HEK293 (cell line): ENCODE data around the gene CYTIP.

ENCODE experiments used
- CTCF ChIA-PET: fragments of 350-600 bp; formaldehyde crosslinking; extraction: SDS; loops from one replicate; lab custom pipeline; 2021; ENCODE audit warnings: antibody characterized with exemption; lab: Yijun Ruan, JAX
- POLR2A ChIA-PET: fragments of 300-600 bp; formaldehyde crosslinking; extraction: SDS; loops from one replicate; lab custom pipeline; 2020; ENCODE audit warnings: antibody characterized with exemption, inconsistent platforms; lab: Yijun Ruan, JAX
- H3K27ac ChIP-seq: fragments of 200-500 bp; sonication (Bioruptor generic); 2 replicates; pipeline ENCODE4 v1.5.1; 2014; ENCODE audit warnings: low read depth, low read length, control low read depth, inconsistent platforms; ENCODE audit errors: extremely low read depth
- H3K36me3 ChIP-seq, 2 experiments: fragments of 200-500 bp in 1 of 2; sonication (Bioruptor generic) in 1 of 2; 1 replicate in 1 of 2; 2 replicates in 1 of 2; pipeline ENCODE4 v1.5.1; 2014 to 2017; ENCODE audit warnings: inconsistent platforms in 2 of 2, low read length in 2 of 2; ENCODE audit not compliant: control insufficient read depth in 2 of 2, insufficient read depth in 1 of 2
- H3K4me1 ChIP-seq: fragments of 200-500 bp; sonication (Bioruptor generic); 2 replicates; pipeline ENCODE4 v1.5.1; 2014; ENCODE audit warnings: mild to moderate bottlenecking, low read length, inconsistent platforms; ENCODE audit not compliant: control insufficient read depth, insufficient read depth
- H3K4me3 ChIP-seq: 2 replicates; pipeline ENCODE4 v1.5.1; 2011; ENCODE audit warnings: low read depth, mild to moderate bottlenecking, control low read depth, low read length, moderate library complexity
- H3K9me3 ChIP-seq: fragments of 200-500 bp; sonication (Bioruptor generic); 2 replicates; pipeline ENCODE4 v1.5.1; 2014; ENCODE audit warnings: low read depth, low read length, inconsistent platforms; ENCODE audit not compliant: control insufficient read depth, insufficient read depth
- KLF17 ChIP-seq: fragments of 450-650 bp; formaldehyde crosslinking; IDR thresholded peaks from 2 replicates; pipeline ENCODE4 v1.5.1; 2016; ENCODE audit warnings: missing biosample characterization, missing genetic modification characterization
- SCRT2 ChIP-seq: fragments of 450-650 bp; formaldehyde crosslinking; IDR thresholded peaks from 2 replicates; pipeline ENCODE4 v1.5.1; 2016; ENCODE audit warnings: missing biosample characterization, missing genetic modification characterization
- YY2 ChIP-seq: fragments of 450-650 bp; formaldehyde crosslinking; IDR thresholded peaks from 2 replicates; pipeline ENCODE4 v1.5.1; 2016; ENCODE audit warnings: missing biosample characterization, missing genetic modification characterization
- ZFHX2 ChIP-seq: fragments of 450-650 bp; formaldehyde crosslinking; conservative IDR thresholded peaks from 2 replicates; pipeline ENCODE4 v1.5.1; 2016; ENCODE audit warnings: missing biosample characterization, missing genetic modification characterization
- ZNF2 ChIP-seq: fragments of 450-650 bp; formaldehyde crosslinking; IDR thresholded peaks from 2 replicates; pipeline ENCODE4 v1.5.1; 2016; ENCODE audit warnings: missing biosample characterization, missing genetic modification characterization
- ZNF202 ChIP-seq: fragments of 450-650 bp; formaldehyde crosslinking; IDR thresholded peaks from 2 replicates; pipeline ENCODE4 v1.5.1; 2016; ENCODE audit warnings: missing biosample characterization, missing genetic modification characterization, borderline replicate concordance
- ZNF37A ChIP-seq: fragments of 450-650 bp; IDR thresholded peaks from 2 replicates; pipeline ENCODE4 v1.5.1; 2018; ENCODE audit warnings: missing biosample characterization, missing genetic modification characterization
- ZNF391 ChIP-seq: fragments of 450-650 bp; formaldehyde crosslinking; IDR thresholded peaks from 2 replicates; pipeline ENCODE4 v1.5.1; 2016; ENCODE audit warnings: low read depth, missing biosample characterization, missing genetic modification characterization, borderline replicate concordance
- ZNF529 ChIP-seq: fragments of 450-650 bp; formaldehyde crosslinking; IDR thresholded peaks from 2 replicates; pipeline ENCODE4 v1.5.1; 2017; ENCODE audit warnings: missing genetic modification characterization, missing biosample characterization; ENCODE audit not compliant: insufficient replicate concordance
- ZNF600 ChIP-seq: fragments of 450-650 bp; formaldehyde crosslinking; IDR thresholded peaks from 2 replicates; pipeline ENCODE4 v1.5.1; 2016; ENCODE audit warnings: missing biosample characterization, missing genetic modification characterization
- ZNF610 ChIP-seq: fragments of 450-650 bp; formaldehyde crosslinking; IDR thresholded peaks from 2 replicates; pipeline ENCODE4 v1.5.1; 2016; ENCODE audit warnings: missing biosample characterization, missing genetic modification characterization, borderline replicate concordance
- ZNF639 ChIP-seq: fragments of 450-650 bp; formaldehyde crosslinking; IDR thresholded peaks from 2 replicates; pipeline ENCODE4 v1.5.1; 2016; ENCODE audit warnings: missing biosample characterization, missing genetic modification characterization
- ZNF830 ChIP-seq: fragments of 450-650 bp; IDR thresholded peaks from 2 replicates; pipeline ENCODE4 v1.5.0; 2018; ENCODE audit warnings: missing biosample characterization, missing genetic modification characterization, low read depth, mild to moderate bottlenecking, moderate library complexity
- ZSCAN30 ChIP-seq: fragments of 450-650 bp; IDR thresholded peaks from 2 replicates; pipeline ENCODE4 v1.5.1; 2018; ENCODE audit warnings: missing biosample characterization, mild to moderate bottlenecking, missing genetic modification characterization, moderate library complexity
- TF ChIP-seq, protein P1 (sequence below): fragments of 450-650 bp; formaldehyde crosslinking; IDR thresholded peaks from 2 replicates; pipeline ENCODE4 v1.5.1; 2016; ENCODE audit warnings: missing biosample characterization, missing genetic modification characterization

CYTIP gene

DNA sequence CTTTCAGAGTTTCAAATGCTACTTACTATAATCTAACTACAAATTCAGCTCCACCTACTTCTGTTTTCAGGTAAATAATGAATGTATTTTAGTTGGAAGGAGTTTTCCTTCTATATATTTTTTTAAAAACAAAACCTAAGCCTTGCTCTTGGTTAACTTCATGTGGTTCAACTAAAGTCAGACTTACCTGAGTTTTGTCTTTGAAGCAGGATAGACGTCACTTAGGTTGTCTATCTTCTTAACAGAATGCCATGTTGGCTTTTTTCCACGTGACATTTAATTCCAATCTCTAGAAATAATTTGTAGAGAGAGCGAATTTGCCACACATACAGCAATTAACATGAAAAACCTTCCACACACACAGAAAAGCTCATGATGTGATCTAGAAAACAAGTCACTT is 43.9 kb upstream of the CYTIP start (continued):
- TF ChIP-seq ZNF529 (no peak), ZNF202 (tag by site-specific recombination) (no peak), ZNF391 (tag by site-specific recombination) (no peak), ZNF639 (no peak)
- TF ChIP-seq, all 188 proteins: peak for 0

- ChIA-PET CTCF (interaction anchor here (1.0 to 3.0 kb wide), 4 partner anchors 8 to 524 kb away, joined by 3 to 20 read pairs (median 4); no protein-coding TSS in a partner anchor), POLR2A (no interaction called here)
- H3K27ac ChIP-seq: no peak overlapping the region
- H3K36me3 ChIP-seq: no peaks in the 10 kb centered on the region
- 0 out of 2 replicates have a peak, but pooled peaks have one; percentile 27 for TF ChIP-seq SCRT2 (tag by site-specific recombination)
- no peak for TF ChIP-seq ZSCAN30 (tag by site-specific recombination)
- H3K4me1 ChIP-seq: peaks cover 10% of the 10 kb centered on the region
- H3K9me3 ChIP-seq: no peaks in the 10 kb centered on the region
- no peak overlapping the region for H3K4me3 ChIP-seq
Measured at GRCh38 chr2:157487271-157487610, 43.4 kb upstream of the CYTIP start.

- TF ChIP-seq ZFHX2 (tag by site-specific recombination): no peak
- TF ChIP-seq ZNF2 (tag by site-specific recombination): no peak
- no peak for TF ChIP-seq KLF17
- POLR2A ChIA-PET: no interaction called here
- H3K4me1 ChIP-seq: peaks cover 10% of the 10 kb centered on the region
- no peaks in the 10 kb centered on the region for H3K9me3 ChIP-seq
- H3K4me3 ChIP-seq: no peak overlapping the region
- no peaks in the 10 kb centered on the region for H3K36me3 ChIP-seq
- no peak overlapping the region for H3K27ac ChIP-seq
- CTCF ChIA-PET: interaction anchor here (0.8 to 1.5 kb wide), 4 partner anchors 9 to 184 kb away, joined by 3 to 5 read pairs (median 4); no protein-coding TSS in a partner anchor
Measured at GRCh38 chr2:157486596-157487270, 42.8 kb upstream of the CYTIP start.

DNA sequence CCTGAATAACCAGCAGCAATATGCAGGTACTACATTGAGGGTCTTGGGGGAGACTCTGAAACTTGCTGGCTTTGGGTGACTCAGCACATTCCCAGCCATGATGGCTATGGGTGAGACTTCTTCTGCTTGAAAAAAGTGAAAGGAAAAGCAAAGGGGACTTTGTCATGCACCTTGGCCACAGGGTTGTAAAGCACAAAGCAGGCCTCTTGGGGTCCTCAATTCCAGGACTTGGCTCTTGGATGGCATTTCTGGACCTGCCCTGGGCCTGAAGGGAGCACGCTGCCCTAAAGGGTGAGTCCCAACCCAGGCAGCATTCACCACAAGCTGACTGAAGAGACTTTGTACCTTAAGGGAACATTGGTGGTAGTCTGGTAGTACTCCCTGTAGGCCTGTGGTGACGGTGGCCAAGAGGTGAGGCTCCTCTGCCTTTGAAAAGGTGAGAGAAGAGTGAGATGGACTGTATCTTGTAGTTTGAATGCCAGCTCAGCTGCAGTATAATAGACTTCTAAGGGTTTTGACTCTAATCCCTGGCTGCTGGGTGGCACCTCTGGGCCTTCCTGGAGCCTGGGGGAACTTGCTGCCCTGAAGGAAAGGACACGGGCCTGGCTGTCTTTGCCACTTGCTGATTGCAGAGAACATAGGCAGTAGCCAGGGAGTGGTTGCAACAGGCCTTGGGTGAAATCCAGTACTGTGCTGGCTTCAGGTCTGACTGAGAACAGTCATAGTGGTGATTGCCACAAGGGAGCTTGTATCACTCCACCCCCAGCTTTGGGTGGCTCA is 36.5 kb upstream of the CYTIP start:
- CTCF ChIA-PET: interaction anchor here (2.3 kb wide), 1 partner anchor 10 kb away, joined by 6 read pairs; no protein-coding TSS in a partner anchor
- Histone ChIP-seq H3K9me3 (no peaks in the 10 kb centered on the region), H3K4me3 (no peak overlapping the region), H3K27ac (no peak overlapping the region), H3K36me3 (no peaks in the 10 kb centered on the region), H3K4me1 (no peaks in the 10 kb centered on the region)
- POLR2A ChIA-PET: no interaction called here
- no peak for TF ChIP-seq ZNF37A (tag by site-specific recombination)
- no peak for TF ChIP-seq ZNF830 (tag by site-specific recombination)
- no peak for TF ChIP-seq YY2
- TF ChIP-seq, protein P1, sequence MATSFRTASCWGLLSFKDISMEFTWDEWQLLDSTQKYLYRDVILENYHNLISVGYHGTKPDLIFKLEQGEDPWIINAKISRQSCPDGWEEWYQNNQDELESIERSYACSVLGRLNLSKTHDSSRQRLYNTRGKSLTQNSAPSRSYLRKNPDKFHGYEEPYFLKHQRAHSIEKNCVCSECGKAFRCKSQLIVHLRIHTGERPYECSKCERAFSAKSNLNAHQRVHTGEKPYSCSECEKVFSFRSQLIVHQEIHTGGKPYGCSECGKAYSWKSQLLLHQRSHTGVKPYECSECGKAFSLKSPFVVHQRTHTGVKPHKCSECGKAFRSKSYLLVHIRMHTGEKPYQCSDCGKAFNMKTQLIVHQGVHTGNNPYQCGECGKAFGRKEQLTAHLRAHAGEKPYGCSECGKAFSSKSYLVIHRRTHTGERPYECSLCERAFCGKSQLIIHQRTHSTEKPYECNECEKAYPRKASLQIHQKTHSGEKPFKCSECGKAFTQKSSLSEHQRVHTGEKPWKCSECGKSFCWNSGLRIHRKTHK: no peak
- no peak for TF ChIP-seq ZNF600 (tag by site-specific recombination)
- no peak for TF ChIP-seq ZNF610 (tag by site-specific recombination)
